ENCODE data around the gene ZNF148. TPM values are rescaled to one million over a fixed set of nuclear protein-coding genes. Genes with fewer than 3 reads are reported as not detected.

Gene ZNF148
- total RNA-seq, 2 donors from 2014 or later, result 33.8 to 37.8 TPM

DNA sequence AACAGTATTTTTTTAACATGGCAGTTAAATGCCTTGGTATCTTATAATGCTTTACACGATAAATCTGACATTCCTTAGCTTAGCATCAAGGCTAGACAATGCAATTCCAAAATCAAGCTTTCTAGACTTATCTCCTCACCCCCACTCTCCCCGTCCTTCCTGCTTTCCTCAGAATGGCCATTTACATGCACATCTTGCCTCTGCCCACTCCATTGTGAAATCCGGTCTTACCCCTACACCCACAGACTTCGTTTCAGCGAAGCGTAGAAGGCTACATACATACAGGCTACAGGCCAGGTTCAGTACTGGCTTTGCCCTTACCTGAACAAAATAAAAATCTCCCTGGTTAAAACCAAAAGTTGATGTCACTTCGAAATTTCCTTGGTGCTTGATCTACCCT is 104.0 kb downstream of the ZNF148 start:
- no peak overlapping the region for H3K4me3 Mint-ChIP-seq
- 77 to 80% methylated on average over 6 to 7 of the region's 7 CpGs for WGBS, 2 experiments (ENCODE audit: insufficient coverage in 1 of 2, insufficient read length in 1 of 2)
- TF ChIP-seq, protein P1, sequence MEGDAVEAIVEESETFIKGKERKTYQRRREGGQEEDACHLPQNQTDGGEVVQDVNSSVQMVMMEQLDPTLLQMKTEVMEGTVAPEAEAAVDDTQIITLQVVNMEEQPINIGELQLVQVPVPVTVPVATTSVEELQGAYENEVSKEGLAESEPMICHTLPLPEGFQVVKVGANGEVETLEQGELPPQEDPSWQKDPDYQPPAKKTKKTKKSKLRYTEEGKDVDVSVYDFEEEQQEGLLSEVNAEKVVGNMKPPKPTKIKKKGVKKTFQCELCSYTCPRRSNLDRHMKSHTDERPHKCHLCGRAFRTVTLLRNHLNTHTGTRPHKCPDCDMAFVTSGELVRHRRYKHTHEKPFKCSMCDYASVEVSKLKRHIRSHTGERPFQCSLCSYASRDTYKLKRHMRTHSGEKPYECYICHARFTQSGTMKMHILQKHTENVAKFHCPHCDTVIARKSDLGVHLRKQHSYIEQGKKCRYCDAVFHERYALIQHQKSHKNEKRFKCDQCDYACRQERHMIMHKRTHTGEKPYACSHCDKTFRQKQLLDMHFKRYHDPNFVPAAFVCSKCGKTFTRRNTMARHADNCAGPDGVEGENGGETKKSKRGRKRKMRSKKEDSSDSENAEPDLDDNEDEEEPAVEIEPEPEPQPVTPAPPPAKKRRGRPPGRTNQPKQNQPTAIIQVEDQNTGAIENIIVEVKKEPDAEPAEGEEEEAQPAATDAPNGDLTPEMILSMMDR (conservative IDR thresholded peaks at IDR 0.05), result no peak

DNA sequence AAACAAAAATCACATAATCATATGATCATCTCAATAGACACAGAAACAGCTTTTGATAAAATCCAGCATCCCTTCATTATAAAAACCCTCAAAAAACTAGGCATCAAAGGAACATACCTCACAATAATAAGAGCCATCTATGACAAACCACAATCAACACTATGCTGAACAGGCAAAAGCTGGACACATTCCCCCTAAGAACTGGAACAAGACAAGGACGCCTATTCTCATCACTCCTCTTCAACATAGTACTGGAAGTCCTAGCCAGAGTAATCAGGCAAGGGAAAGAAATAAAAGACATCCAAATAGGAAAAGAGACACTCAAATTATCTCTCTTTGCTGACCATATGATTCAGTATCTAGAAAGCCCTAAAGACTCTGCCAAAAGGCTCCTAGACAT is 107.7 kb downstream of the ZNF148 start:
- Histone ChIP-seq H3K27ac (ENCODE audit: low read depth, low read length) (no peak overlapping the region), H3K27me3 (ENCODE audit: control insufficient read depth, insufficient read depth, low read length, poor library complexity, severe bottlenecking) (no peaks in the 10 kb centered on the region), H3K9ac (ENCODE audit: extremely low read depth, low read length, poor library complexity, severe bottlenecking) (no peak overlapping the region), H3K4me3 (ENCODE audit: low read length) (no peak overlapping the region), H3K9me3 (ENCODE audit: control insufficient read depth, low read length) (no peaks in the 10 kb centered on the region), H3K4me1 (ENCODE audit: control insufficient read depth, insufficient read depth, low read length) (no peaks in the 10 kb centered on the region), H3K36me3 (ENCODE audit: control insufficient read depth, insufficient read depth, low read length) (peaks cover 24% of the 10 kb centered on the region)
- Mint-ChIP-seq H3K9me3 (peaks cover 11% of the 10 kb centered on the region), H3K27ac (no peak overlapping the region), H3K36me3 (ENCODE audit: low read depth) (peaks cover 24% of the 10 kb centered on the region), H3K4me1 (peaks cover 11% of the 10 kb centered on the region), H3K27me3 (ENCODE audit: insufficient read depth) (no peaks in the 10 kb centered on the region), H3K4me3 (no peak overlapping the region)
- TF ChIP-seq, protein P1 (conservative IDR thresholded peaks at IDR 0.05), result no peak
- WGBS, 2 experiments (ENCODE audit: insufficient coverage in 1 of 2, insufficient read length in 1 of 2), result 90 to 100% methylated on average over 1 of the region's 1 CpG
- no peak for DNase-seq

More for the DNA sequence above, 104.0 kb downstream of the ZNF148 start:
- peaks cover 24% of the 10 kb centered on the region for H3K36me3 ChIP-seq (ENCODE audit: control insufficient read depth, insufficient read depth, low read length)
- H3K27ac ChIP-seq (ENCODE audit: low read depth, low read length), result no peak overlapping the region
- Mint-ChIP-seq H3K4me1 (peaks cover 15% of the 10 kb centered on the region), H3K27ac (peak overlapping the region; percentile 46), H3K9me3 (peaks cover 11% of the 10 kb centered on the region), H3K27me3 (ENCODE audit: insufficient read depth) (no peaks in the 10 kb centered on the region), H3K36me3 (ENCODE audit: low read depth) (peaks cover 21% of the 10 kb centered on the region)
- no peaks in the 10 kb centered on the region for H3K9me3 ChIP-seq (ENCODE audit: control insufficient read depth, low read length)
- H3K27me3 ChIP-seq (ENCODE audit: control insufficient read depth, insufficient read depth, low read length, poor library complexity, severe bottlenecking), result no peaks in the 10 kb centered on the region
- peak; percentile 40 for DNase-seq
- H3K4me3 ChIP-seq (ENCODE audit: low read length), result no peak overlapping the region
- no peaks in the 10 kb centered on the region for H3K4me1 ChIP-seq (ENCODE audit: control insufficient read depth, insufficient read depth, low read length)
- H3K9ac ChIP-seq (ENCODE audit: extremely low read depth, low read length, poor library complexity, severe bottlenecking), result no peak overlapping the region

DNA sequence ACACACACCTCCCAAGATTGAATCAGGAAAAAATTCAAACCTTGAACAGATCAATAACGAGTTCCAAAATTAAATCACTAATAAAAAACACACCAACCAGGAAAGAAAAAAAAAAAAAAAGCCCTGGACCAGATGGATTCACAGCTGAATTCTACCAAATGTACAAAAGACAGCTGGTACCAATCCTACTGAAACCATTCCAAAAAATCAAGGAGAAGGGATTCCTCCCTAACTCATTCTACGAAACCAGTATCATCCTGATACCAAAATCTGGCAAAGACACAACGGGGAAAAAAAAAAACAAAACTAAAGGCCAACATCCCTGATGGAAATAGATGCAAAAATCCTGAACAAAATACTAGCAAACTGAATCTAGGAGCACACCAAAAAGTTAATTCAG is 108.2 kb downstream of the ZNF148 start:
- H3K27ac Mint-ChIP-seq, result no peak overlapping the region
- no peaks in the 10 kb centered on the region for H3K4me1 ChIP-seq (ENCODE audit: control insufficient read depth, insufficient read depth, low read length)
- peaks cover 24% of the 10 kb centered on the region for H3K36me3 Mint-ChIP-seq (ENCODE audit: low read depth)
- no peaks in the 10 kb centered on the region for H3K27me3 Mint-ChIP-seq (ENCODE audit: insufficient read depth)
- H3K4me1 Mint-ChIP-seq, result peaks cover 11% of the 10 kb centered on the region
- no peaks in the 10 kb centered on the region for H3K27me3 ChIP-seq (ENCODE audit: control insufficient read depth, insufficient read depth, low read length, poor library complexity, severe bottlenecking)
- no peak overlapping the region for H3K9ac ChIP-seq (ENCODE audit: extremely low read depth, low read length, poor library complexity, severe bottlenecking)
- no peak overlapping the region for H3K4me3 Mint-ChIP-seq
- H3K9me3 ChIP-seq (ENCODE audit: control insufficient read depth, low read length), result no peaks in the 10 kb centered on the region
- peaks cover 21% of the 10 kb centered on the region for H3K36me3 ChIP-seq (ENCODE audit: control insufficient read depth, insufficient read depth, low read length)
- TF ChIP-seq, protein P1 (conservative IDR thresholded peaks at IDR 0.05), result no peak
- no peak overlapping the region for H3K27ac ChIP-seq (ENCODE audit: low read depth, low read length)
- H3K4me3 ChIP-seq (ENCODE audit: low read length), result no peak overlapping the region
- H3K9me3 Mint-ChIP-seq, result peaks cover 11% of the 10 kb centered on the region
- 95 to 100% methylated on average over 1 to 3 of the region's 3 CpGs for WGBS, 2 experiments (ENCODE audit: insufficient coverage in 1 of 2, insufficient read length in 1 of 2)
- no peak for DNase-seq
